Erythroblast (primary cell): ENCODE results near the gene CRABP2.

Experiments used
- GATA1 ChIP-seq: IDR thresholded peaks from 2 replicates; pipeline ENCODE4 v1.6.1; 2011; ENCODE audit warnings: low read depth, mild to moderate bottlenecking, control low read depth, low read length, moderate library complexity
- POLR2A ChIP-seq: IDR thresholded peaks from 2 replicates; pipeline ENCODE4 v1.6.1; 2011; ENCODE audit warnings: mild to moderate bottlenecking, low read length

DNA sequence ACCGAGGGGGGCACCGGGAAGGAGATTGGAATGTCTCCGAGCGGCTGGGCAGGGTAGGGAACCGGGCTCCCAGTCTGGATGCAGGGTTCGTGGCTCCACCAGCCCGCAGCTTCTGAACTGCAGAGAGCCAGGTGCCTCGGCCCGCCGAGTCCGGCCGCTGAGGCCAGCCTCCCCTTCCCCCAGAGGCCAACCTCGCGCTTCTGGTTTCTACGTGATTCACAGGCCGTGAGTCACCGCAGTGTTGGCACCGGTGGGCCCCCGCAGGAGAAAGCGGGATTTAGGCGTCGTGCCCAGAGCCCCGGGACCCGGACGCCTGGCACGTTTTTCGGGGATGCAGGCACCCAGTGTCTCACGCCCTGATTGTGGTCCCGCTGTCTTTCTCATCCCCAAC is 458 bp downstream of the CRABP2 start:
- TF ChIP-seq POLR2A (no peak), GATA1 (no peak)
